H1 (cell line): Measurements from ENCODE around the gene CLDN4. TPM values are rescaled to one million over a fixed set of nuclear protein-coding genes. Genes with fewer than 3 reads are reported as not detected.

Experiments
- BACH1 ChIP-seq: IDR thresholded peaks from 2 replicates; pipeline ENCODE4 v1.6.1; 2012; ENCODE audit warnings: low read length, improper control_type of control experiment
- SIX5 ChIP-seq: IDR thresholded peaks from 2 replicates; pipeline ENCODE4 v1.6.1; 2011; ENCODE audit warnings: mild to moderate bottlenecking, low read depth, low read length
- polyA plus RNA-seq, 7 experiments: library from polyadenylated mRNA; depleted of rRNA in 3 of 7; stranded (reverse) in 5 of 7; unstranded in 2 of 7; fragments of >200 nt in 5 of 7; fragments of 200-250 nt in 2 of 7; gene quantifications; 1 replicate in 5 of 7; 2 replicates in 1 of 7; 4 replicates in 1 of 7; pipeline versions ENCODE4 v1.2.1 to v1.2.3, GENCODE V29; 2011 to 2013; ENCODE audit warnings: missing spikeins in 2 of 7, mixed read lengths in 2 of 7
- total RNA-seq: library from RNA; stranded (reverse); fragmentation: NEBNext Ultra II Directional; extraction: Animal tissue kit (Norgen Biotek cat#: 25700); gene quantifications from 2 replicates; pipeline ENCODE4 v1.2.1, GENCODE V29; 2021

Gene CLDN4
- total and polyA plus RNA-seq, 2 of the 8 experiments (the other 6 are each of a cell fraction or from before 2014, with no cell fraction given): 28.0 to 69.3 TPM

DNA sequence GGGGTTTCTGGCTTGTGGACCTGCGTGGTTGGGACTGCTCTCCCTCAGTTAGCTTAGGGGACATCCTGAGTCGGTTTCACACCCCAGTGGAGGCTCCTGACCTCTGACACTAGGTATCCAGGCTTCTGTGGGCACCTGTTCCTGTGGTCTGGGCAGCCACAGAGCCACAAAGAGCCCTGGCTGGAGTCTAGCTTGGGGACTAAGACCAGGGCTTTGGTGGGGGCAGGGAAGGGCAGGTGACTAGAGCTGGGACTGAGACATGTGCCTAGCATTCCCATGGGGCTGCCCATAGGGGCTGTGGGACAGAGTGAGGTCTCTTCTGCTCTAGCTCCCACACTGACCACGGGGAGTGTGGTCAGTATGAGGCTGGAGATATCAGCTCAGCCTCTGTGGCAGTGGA lies 26.1 kb downstream of the CLDN4 start (continued):
- TF ChIP-seq BACH1 (no peak), SIX5 (no peak)
